Measurements from ENCODE around the gene SAA2. TPM values are rescaled to one million over a fixed set of nuclear protein-coding genes. Genes with fewer than 3 reads are reported as not detected.

Gene SAA2
- total and polyA plus RNA-seq, 2 of the 4 experiments (the other 2 are of a cell fraction): not detected

GRCh38 chr11:18239655-18240054 is 8.8 kb downstream of the SAA2 start:
- Histone ChIP-seq H3K79me1 (ENCODE audit: low read depth in 1 of 2, low read length in 2 of 2) (no peaks in the 10 kb centered on the region), H4K8ac (ENCODE audit: low read depth in 2 of 2, low read length in 2 of 2) (no peak overlapping the region), H3K23ac (ENCODE audit: low read depth, low read length) (no peak overlapping the region), H2BK20ac (ENCODE audit: low read depth, low read length) (no peak overlapping the region), H3K4me2 (ENCODE audit: low read depth, low read length) (no peak overlapping the region), H3K14ac (replicated peaks; ENCODE audit: low read depth, low read length) (no peak overlapping the region), H2BK120ac (ENCODE audit: low read depth, low read length) (no peak overlapping the region), H4K91ac (ENCODE audit: insufficient read depth, low read depth, low read length) (no peak overlapping the region), H3K4me3 (ENCODE audit: insufficient read depth, low read depth, low read length) (no peak overlapping the region), H3K9me1 (ENCODE audit: insufficient read depth, low read length) (no peaks in the 10 kb centered on the region), H3K9me3 (ENCODE audit: control insufficient read depth, insufficient read depth, low read length) (no peaks in the 10 kb centered on the region), H4K5ac (ENCODE audit: low read depth, low read length) (no peak overlapping the region), H2BK5ac (ENCODE audit: low read depth, low read length, poor library complexity, severe bottlenecking) (no peak overlapping the region), H3K4ac (ENCODE audit: low read depth, low read length) (no peak overlapping the region), H3K18ac (ENCODE audit: low read depth, low read length) (no peak overlapping the region), H3K4me1 (ENCODE audit: control insufficient read depth, insufficient read depth, low read length) (no peaks in the 10 kb centered on the region), H3K27me3 (ENCODE audit: control insufficient read depth, insufficient read depth, low read length) (peaks cover 7% of the 10 kb centered on the region), H2AK5ac (ENCODE audit: low read depth, low read length) (no peak overlapping the region), H3K9ac (ENCODE audit: low read depth, low read length) (no peak overlapping the region), H3K56ac (ENCODE audit: extremely low read depth, insufficient read depth, low read length) (no peak overlapping the region), H2AK9ac (replicated peaks; ENCODE audit: low read depth, low read length, poor library complexity) (no peak overlapping the region), H2BK15ac (ENCODE audit: low read depth, low read length) (no peak overlapping the region), H3K27ac (ENCODE audit: insufficient read depth, low read length) (no peak overlapping the region), H3K36me3 (ENCODE audit: control insufficient read depth, insufficient read depth, low read length) (no peaks in the 10 kb centered on the region), H2AFZ (replicated peaks; ENCODE audit: low read length, poor library complexity) (no peak overlapping the region), H4K20me1 (ENCODE audit: insufficient read depth, low read length) (no peaks in the 10 kb centered on the region)
- dilution Hi-C loops (cut with HindIII; ENCODE audit: low sequenced_read_pairs, unreplicated experiment): no loop called here
- WGBS, 2 experiments (ENCODE audit: extremely low coverage in 2 of 2, insufficient read length in 1 of 2): no CpG with 5 or more reads among the region's 1 CpG
- ChIA-PET CTCF (no interaction called here), POLR2A (ENCODE audit: unreplicated experiment) (no interaction called here)
- no peak for DNase-seq
- BruUV-seq (replicated peaks): no TSS peak
- TF ChIP-seq FOS (IDR thresholded peaks at IDR 0.05; ENCODE audit: low read depth, low read length): no peak
- no peak for TF ChIP-seq BHLHE40 (IDR thresholded peaks at IDR 0.05; ENCODE audit: low read depth, low read length)
- no peak for TF ChIP-seq CTCF (conservative IDR thresholded peaks at IDR 0.05; ENCODE audit: low read depth, low read length)
- TF ChIP-seq MAZ (IDR thresholded peaks at IDR 0.05; ENCODE audit: borderline replicate concordance, low read depth, low read length): no peak
- TF ChIP-seq RFX5 (IDR thresholded peaks at IDR 0.05; ENCODE audit: low read depth, low read length): no peak
- TF ChIP-seq CHD1 (IDR thresholded peaks at IDR 0.05; ENCODE audit: low read depth, low read length): no peak
- TF ChIP-seq USF2 (IDR thresholded peaks at IDR 0.05; ENCODE audit: low read depth, low read length): no peak
- TF ChIP-seq POLR2A (IDR thresholded peaks at IDR 0.05; ENCODE audit: low read depth, low read length): no peak
- TF ChIP-seq MAFK (IDR thresholded peaks at IDR 0.05; ENCODE audit: low read depth, low read length): no peak
- TF ChIP-seq RCOR1 (IDR thresholded peaks at IDR 0.05; ENCODE audit: insufficient replicate concordance, low read length): no peak
- TF ChIP-seq RAD21 (IDR thresholded peaks at IDR 0.05; ENCODE audit: low read length): no peak
- no peak for TF ChIP-seq NFE2L2 (IDR thresholded peaks at IDR 0.05; ENCODE audit: low read depth, low read length)
- no peak for TF ChIP-seq MXI1 (IDR thresholded peaks at IDR 0.05; ENCODE audit: borderline replicate concordance, low read depth, low read length)
- no peak for TF ChIP-seq ELK1 (IDR thresholded peaks at IDR 0.05; ENCODE audit: borderline replicate concordance, low read depth, low read length)
- TF ChIP-seq CEBPB (IDR thresholded peaks at IDR 0.05; ENCODE audit: low read depth, low read length): no peak
- no peak for TF ChIP-seq SMC3 (IDR thresholded peaks at IDR 0.05; ENCODE audit: low read depth, low read length)
- no peak for ATAC-seq (ENCODE audit: low read depth)
- intact Hi-C loops (cut with micrococcal nuclease): loop anchor here (5.0 kb wide), 3 partner anchors 158 to 493 kb away; partner anchors contain the start of gene TSG101
- in situ Hi-C loops (cut with MboI; ENCODE audit: low sequenced_read_pairs): no loop called here

All from IMR-90 (cell line).